ENCODE results near the gene YRDC. TPM values are rescaled to one million over a fixed set of nuclear protein-coding genes. Genes with fewer than 3 reads are reported as not detected.

Gene YRDC
- total RNA-seq, 6 donors from 2014 or later: 4.2 to 22.2 (median 13.3) TPM

DNA sequence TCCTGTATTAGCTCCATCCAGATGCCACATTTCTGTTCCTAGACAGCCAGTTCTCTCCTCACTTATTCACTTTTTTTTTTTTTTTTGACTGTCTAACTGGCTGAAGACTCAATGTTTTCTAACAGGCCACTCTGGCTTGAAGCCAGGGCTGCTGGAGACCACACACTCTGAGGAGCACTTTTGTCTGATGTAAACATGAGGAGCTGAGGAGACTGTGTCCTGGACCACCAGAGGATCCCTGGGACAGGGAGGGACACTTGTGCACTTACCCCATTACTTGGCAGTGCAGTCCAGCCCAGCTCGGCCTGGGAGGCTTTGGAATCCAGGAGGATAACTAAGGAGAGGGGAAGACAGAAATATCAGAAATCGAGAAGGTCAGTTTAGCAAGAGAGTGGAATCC lies 45.5 kb downstream of the YRDC start:
- Histone ChIP-seq H3K4me1 (peaks cover 0 to 6% (median 0%) of the 10 kb centered on the region in 4 donors), H3K27me3 (peaks cover 0 to 25% (median 12%) of the 10 kb centered on the region in 4 donors), H3K36me3 (no peaks in the 10 kb centered on the region), H3K27ac (no peak overlapping the region), H3K9me3 (no peaks in the 10 kb centered on the region), H3K4me3 (no peak overlapping the region)
- ATAC-seq (ENCODE audit: low FRiP score in 2 of 2) (no peak), DNase-seq (no peak)
- TF ChIP-seq POLR2AphosphoS5 (IDR thresholded peaks at IDR 0.05) (no peak), POLR2A (IDR thresholded peaks at IDR 0.05) (no peak), EP300 (IDR thresholded peaks at IDR 0.05) (no peak)
- TF ChIP-seq, protein P1, sequence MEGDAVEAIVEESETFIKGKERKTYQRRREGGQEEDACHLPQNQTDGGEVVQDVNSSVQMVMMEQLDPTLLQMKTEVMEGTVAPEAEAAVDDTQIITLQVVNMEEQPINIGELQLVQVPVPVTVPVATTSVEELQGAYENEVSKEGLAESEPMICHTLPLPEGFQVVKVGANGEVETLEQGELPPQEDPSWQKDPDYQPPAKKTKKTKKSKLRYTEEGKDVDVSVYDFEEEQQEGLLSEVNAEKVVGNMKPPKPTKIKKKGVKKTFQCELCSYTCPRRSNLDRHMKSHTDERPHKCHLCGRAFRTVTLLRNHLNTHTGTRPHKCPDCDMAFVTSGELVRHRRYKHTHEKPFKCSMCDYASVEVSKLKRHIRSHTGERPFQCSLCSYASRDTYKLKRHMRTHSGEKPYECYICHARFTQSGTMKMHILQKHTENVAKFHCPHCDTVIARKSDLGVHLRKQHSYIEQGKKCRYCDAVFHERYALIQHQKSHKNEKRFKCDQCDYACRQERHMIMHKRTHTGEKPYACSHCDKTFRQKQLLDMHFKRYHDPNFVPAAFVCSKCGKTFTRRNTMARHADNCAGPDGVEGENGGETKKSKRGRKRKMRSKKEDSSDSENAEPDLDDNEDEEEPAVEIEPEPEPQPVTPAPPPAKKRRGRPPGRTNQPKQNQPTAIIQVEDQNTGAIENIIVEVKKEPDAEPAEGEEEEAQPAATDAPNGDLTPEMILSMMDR (IDR thresholded peaks at IDR 0.05): no peak
- 56 to 68% methylated on average over 2 of the region's 2 CpGs for WGBS, 2 donors

DNA sequence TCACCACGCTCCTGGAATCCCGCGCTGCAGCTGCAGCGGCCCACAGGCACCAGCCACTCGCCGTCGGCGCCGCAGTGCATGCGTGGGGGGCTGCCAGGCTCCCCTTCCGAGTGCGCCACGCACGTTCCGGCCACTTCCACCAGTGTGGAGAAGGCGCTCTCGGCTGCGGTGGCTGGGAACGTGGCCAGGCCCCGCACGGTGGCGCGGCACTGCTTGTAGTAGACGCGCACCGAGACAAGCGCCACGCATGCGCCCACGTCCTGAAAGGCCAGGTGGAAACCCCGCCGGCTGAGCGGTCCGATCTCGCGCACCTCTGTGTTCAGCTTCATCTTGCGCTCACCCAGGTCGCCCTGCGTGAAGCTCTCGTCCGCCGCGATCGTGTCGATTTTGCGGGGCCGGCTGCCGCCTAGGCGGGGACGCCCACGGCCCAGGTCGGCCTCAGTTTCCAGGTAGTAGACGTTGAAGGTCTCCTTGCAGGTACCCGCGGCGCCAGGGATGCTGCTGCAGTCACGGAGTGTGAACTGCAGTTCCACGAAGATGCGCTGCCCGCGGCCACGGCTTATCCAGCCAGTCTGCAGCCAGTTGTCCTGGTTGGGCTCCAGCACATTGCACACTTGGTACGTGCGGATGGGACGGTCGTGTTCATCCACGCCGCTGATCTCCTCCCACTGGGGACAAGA lies 46.5 kb downstream of the YRDC start:
- H3K4me1 ChIP-seq: peaks cover 0 to 6% (median 0%) of the 10 kb centered on the region in 4 donors
- TF ChIP-seq POLR2AphosphoS5 (IDR thresholded peaks at IDR 0.05) (no peak), EP300 (IDR thresholded peaks at IDR 0.05) (no peak), POLR2A (IDR thresholded peaks at IDR 0.05) (no peak)
- TF ChIP-seq, protein P1 (IDR thresholded peaks at IDR 0.05): no peak
- 52 to 62% methylated on average over 27 to 53 of the region's 68 CpGs for WGBS, 2 donors
- peaks cover 0 to 25% (median 12%) of the 10 kb centered on the region in 4 donors for H3K27me3 ChIP-seq
- DNase-seq (peak in 1 of 2 donors; percentile 82), ATAC-seq (ENCODE audit: low FRiP score in 2 of 2) (peak in 1 of 2 donors; percentile 29)
- H3K36me3 ChIP-seq: no peaks in the 10 kb centered on the region
- no peak overlapping the region for H3K4me3 ChIP-seq
- no peaks in the 10 kb centered on the region for H3K9me3 ChIP-seq
- no peak overlapping the region for H3K27ac ChIP-seq

DNA sequence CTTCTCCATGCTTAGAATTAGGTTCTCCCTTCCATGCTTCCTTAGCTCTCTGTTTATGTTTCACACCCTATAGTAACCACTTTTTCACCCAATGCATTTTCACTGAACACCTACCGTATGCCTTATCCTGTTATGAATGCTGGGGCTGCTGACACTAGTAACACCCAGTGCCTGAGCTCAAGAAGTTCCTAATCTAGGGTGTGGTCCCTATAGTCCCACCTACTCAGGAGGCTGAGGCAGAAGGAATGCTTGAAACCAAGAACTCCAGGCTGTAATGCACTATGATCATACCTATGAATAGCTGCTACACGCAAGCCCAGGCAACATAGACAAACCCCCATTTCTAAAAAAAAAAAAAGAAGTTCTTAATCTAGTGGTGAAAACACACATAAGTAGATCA lies 48.6 kb downstream of the YRDC start:
- DNase-seq (no peak), ATAC-seq (ENCODE audit: low FRiP score in 2 of 2) (no peak)
- no peak for TF ChIP-seq EP300 (IDR thresholded peaks at IDR 0.05)
- TF ChIP-seq POLR2AphosphoS5 (IDR thresholded peaks at IDR 0.05): no peak
- TF ChIP-seq, protein P1 (IDR thresholded peaks at IDR 0.05): no peak
- Histone ChIP-seq H3K9me3 (no peaks in the 10 kb centered on the region), H3K4me3 (no peak overlapping the region), H3K27ac (no peak overlapping the region), H3K36me3 (no peaks in the 10 kb centered on the region), H3K27me3 (peaks cover 0 to 6% (median 3%) of the 10 kb centered on the region in 4 donors), H3K4me1 (no peaks in the 10 kb centered on the region)
- 61 to 62% methylated on average over 2 of the region's 2 CpGs for WGBS, 2 donors

DNA sequence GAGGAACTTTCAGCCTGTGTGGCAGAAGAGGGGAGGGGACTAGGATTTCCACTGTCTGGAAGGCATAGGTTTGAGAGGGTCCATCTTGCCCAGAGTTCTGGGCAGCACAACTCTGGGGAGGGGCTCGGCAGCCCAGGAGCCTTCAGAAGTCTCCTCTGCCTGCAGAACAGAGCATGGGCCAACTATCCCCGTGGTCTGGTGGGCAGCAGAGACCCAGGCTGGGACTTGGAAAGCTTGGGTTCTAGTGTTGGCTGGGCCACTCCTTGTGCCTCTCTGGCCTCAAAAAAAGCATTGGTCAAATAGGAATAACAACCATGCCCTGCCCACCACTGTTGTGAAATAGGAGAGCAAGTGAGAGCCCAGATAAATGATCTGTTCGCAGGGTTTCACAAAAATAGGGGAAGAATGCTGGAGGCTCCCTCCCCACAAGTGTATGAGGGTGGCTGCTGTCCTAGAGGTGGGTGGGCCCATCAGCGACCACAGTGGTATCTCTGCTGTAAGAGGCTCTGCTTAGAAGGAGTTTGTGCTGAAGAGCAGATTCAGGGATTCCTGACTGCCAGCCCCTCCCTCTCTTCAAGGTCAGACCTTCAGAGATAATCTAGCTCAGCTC lies 52.0 kb downstream of the YRDC start:
- ATAC-seq (ENCODE audit: low FRiP score in 2 of 2) (no peak), DNase-seq (no peak)
- Histone ChIP-seq H3K36me3 (no peaks in the 10 kb centered on the region), H3K27me3 (peaks cover 0 to 23% (median 10%) of the 10 kb centered on the region in 4 donors), H3K4me3 (no peak overlapping the region), H3K9me3 (no peaks in the 10 kb centered on the region), H3K27ac (no peak overlapping the region), H3K4me1 (peaks cover 4 to 16% (median 6%) of the 10 kb centered on the region in 4 donors)
- WGBS, 2 donors: 56 to 60% methylated on average over 2 to 4 of the region's 4 CpGs
- TF ChIP-seq EP300 (IDR thresholded peaks at IDR 0.05): no peak

DNA sequence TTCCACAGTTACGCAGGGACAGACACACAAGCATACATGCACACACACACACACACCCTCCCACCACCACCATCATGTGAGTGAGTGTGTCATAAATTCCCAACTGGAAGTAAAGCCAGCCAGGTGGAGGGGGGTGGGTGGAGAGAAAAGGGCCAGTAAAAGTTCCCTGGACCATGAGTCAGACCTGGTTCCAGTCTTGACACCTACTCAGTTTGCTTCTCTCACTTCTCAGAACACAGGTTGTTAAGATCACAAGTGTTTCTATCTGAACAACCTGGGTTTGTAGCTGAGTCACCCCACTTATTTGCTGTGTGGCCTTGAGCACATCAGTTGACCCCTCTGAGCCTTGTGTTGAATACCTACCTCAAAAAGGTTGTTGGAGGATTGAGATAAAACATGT lies 52.7 kb downstream of the YRDC start:
- peak in 1 of 2 donors; percentile 61 for ATAC-seq (ENCODE audit: low FRiP score in 2 of 2)
- 59 to 88% methylated on average over 1 of the region's 1 CpG for WGBS, 2 donors
- H3K27me3 ChIP-seq: peaks cover 0 to 24% (median 12%) of the 10 kb centered on the region in 4 donors

More for the DNA sequence above, 52.7 kb downstream of the YRDC start:
- H3K4me1 ChIP-seq: peaks cover 4 to 16% (median 6%) of the 10 kb centered on the region in 4 donors
- H3K9me3 ChIP-seq: no peaks in the 10 kb centered on the region
- no peak overlapping the region for H3K27ac ChIP-seq
- H3K36me3 ChIP-seq: no peaks in the 10 kb centered on the region
- TF ChIP-seq EP300 (IDR thresholded peaks at IDR 0.05) (no peak), POLR2A (IDR thresholded peaks at IDR 0.05) (no peak), POLR2AphosphoS5 (IDR thresholded peaks at IDR 0.05) (no peak)
- TF ChIP-seq, protein P1 (IDR thresholded peaks at IDR 0.05): no peak
- DNase-seq: no peak
- no peak overlapping the region for H3K4me3 ChIP-seq
